ENCODE data around the gene KIAA1328. TPM values are rescaled to one million over a fixed set of nuclear protein-coding genes. Genes with fewer than 3 reads are reported as not detected.

The KIAA1328 gene
- total and polyA plus RNA-seq, 9 of the 15 experiments (the other 6 are each of a cell fraction or from before 2014, with no cell fraction given): 4.0 to 8.6 (median 7.4) TPM

GRCh38 chr18:37180086-37180485 is 351.2 kb downstream of the KIAA1328 start:
- Histone ChIP-seq H3K9ac (ENCODE audit: insufficient read depth in 1 of 2, low read depth in 2 of 2, low read length in 2 of 2) (no peak overlapping the region), H2AFZ (ENCODE audit: low read depth, low read length) (no peak overlapping the region), H4K20me1 (replicated peaks; ENCODE audit: control insufficient read depth, insufficient read depth, low read length) (no peaks in the 10 kb centered on the region), H3K27ac (ENCODE audit: extremely low read depth, low read depth, low read length) (no peak overlapping the region), H3K9me1 (ENCODE audit: control insufficient read depth, insufficient read depth, low read length) (no peaks in the 10 kb centered on the region), H3K4me1 (replicated peaks in 1 of 2; ENCODE audit: control insufficient read depth in 2 of 2, insufficient read depth in 2 of 2, low read length in 2 of 2) (no peaks in the 10 kb centered on the region), H3K9me3 (replicated peaks; ENCODE audit: control insufficient read depth, insufficient read depth, low read depth, low read length) (no peaks in the 10 kb centered on the region), H3K4me2 (ENCODE audit: insufficient read depth, low read length) (no peak overlapping the region), H3K27me3 (ENCODE audit: control insufficient read depth in 2 of 2, insufficient read depth in 2 of 2, low read length in 2 of 2) (no peaks in the 10 kb centered on the region), H3K79me2 (ENCODE audit: control insufficient read depth, insufficient read depth, low read length) (no peaks in the 10 kb centered on the region), H3K36me3 (ENCODE audit: control insufficient read depth, insufficient read depth, low read length) (no peaks in the 10 kb centered on the region), H3K4me3 (no peak overlapping the region)
- intact Hi-C loops (cut with micrococcal nuclease): no loop called here
- no peak for DNase-seq (ENCODE audit: extremely low read depth in 1 of 4, low spot score in 3 of 4)
- no peak for ATAC-seq
- WGBS (ENCODE audit: insufficient coverage, low coverage, missing lambda C conversion rate): 0% methylated on average over 5 of the region's 5 CpGs
- no peak for TF ChIP-seq HDAC2 (IDR thresholded peaks at IDR 0.05)
- no peak for TF ChIP-seq GATAD2B (IDR thresholded peaks at IDR 0.05; ENCODE audit: borderline replicate concordance)
- no peak for TF ChIP-seq CAMTA2 (CRISPR knock-in tag; conservative IDR thresholded peaks at IDR 0.05)
- TF ChIP-seq MEIS2 (IDR thresholded peaks at IDR 0.05; ENCODE audit: partially characterized antibody): no peak
- TF ChIP-seq POLR2H (tag; IDR thresholded peaks at IDR 0.05; ENCODE audit: low read depth): no peak
- no peak for TF ChIP-seq ZNF3 (CRISPR knock-in tag; IDR thresholded peaks at IDR 0.05)
- no peak for TF ChIP-seq STAT5A (IDR thresholded peaks at IDR 0.05; ENCODE audit: borderline replicate concordance, low read length)
- TF ChIP-seq, protein P1, sequence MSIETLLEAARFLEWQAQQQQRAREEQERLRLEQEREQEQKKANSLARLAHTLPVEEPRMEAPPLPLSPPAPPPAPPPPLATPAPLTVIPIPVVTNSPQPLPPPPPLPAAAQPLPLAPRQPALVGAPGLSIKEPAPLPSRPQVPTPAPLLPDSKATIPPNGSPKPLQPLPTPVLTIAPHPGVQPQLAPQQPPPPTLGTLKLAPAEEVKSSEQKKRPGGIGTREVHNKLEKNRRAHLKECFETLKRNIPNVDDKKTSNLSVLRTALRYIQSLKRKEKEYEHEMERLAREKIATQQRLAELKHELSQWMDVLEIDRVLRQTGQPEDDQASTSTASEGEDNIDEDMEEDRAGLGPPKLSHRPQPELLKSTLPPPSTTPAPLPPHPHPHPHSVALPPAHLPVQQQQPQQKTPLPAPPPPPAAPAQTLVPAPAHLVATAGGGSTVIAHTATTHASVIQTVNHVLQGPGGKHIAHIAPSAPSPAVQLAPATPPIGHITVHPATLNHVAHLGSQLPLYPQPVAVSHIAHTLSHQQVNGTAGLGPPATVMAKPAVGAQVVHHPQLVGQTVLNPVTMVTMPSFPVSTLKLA (conservative IDR thresholded peaks at IDR 0.05): no peak
- TF ChIP-seq POLR2A (conservative IDR thresholded peaks at IDR 0.05): no peak
- no peak for TF ChIP-seq ARID2 (IDR thresholded peaks at IDR 0.05)
- no peak for TF ChIP-seq TAF7 (tag; IDR thresholded peaks at IDR 0.05)
- no peak for TF ChIP-seq ZNF511 (CRISPR knock-in tag; IDR thresholded peaks at IDR 0.05)
- no peak for TF ChIP-seq ETS1 (conservative IDR thresholded peaks at IDR 0.05; ENCODE audit: control insufficient read depth, low read depth, low read length)
- TF ChIP-seq MAFF (IDR thresholded peaks at IDR 0.05; ENCODE audit: low read length): no peak
- FAIRE-seq: no peak
- no TSS peak for BruUV-seq (replicated peaks)
- in situ Hi-C loops (cut with MboI): no loop called here
- ChIA-PET POLR2A (interaction anchor here (0.8 kb wide), 1 partner anchor 12 kb away, joined by 3 read pairs; no protein-coding TSS in a partner anchor), CTCF (ENCODE audit: low intra/inter-chr PET ratio) (no interaction called here)

All from K562 (cell line).